Suprapubic skin (tissue), 4 donors: Measurements from ENCODE around the gene LIPI.
"Not testable (repeated sequence)": the region's sequence is repeated elsewhere in the genome, so short reads cannot be mapped to it uniquely, and the experiment has no call there.

Experiments used
- EP300 ChIP-seq: sonication (generic); formaldehyde crosslinking; IDR thresholded peaks from one replicate; pipeline ENCODE4 v1.6.1; 2017; ENCODE audit warnings: antibody characterized with exemption
- POLR2A ChIP-seq, 2 donors: fragments of 450-650 bp; IDR thresholded peaks; one replicate each; pipeline ENCODE4 v1.6.1; 2017; ENCODE audit warnings: antibody characterized with exemption in 2 of 2, mild to moderate bottlenecking in 2 of 2, moderate library complexity in 2 of 2
- POLR2AphosphoS5 ChIP-seq, 3 donors: sonication (generic); formaldehyde crosslinking; IDR thresholded peaks; one replicate each; pipeline ENCODE4 v1.6.1; 2017; ENCODE audit warnings: antibody characterized with exemption in 3 of 3
- TF ChIP-seq, protein P1 (sequence below), 2 donors: fragments of 200-600 bp in 1 of 2; fragments of 450-650 bp in 1 of 2; sonication (generic) in 1 of 2; IDR thresholded peaks; one replicate each; pipeline ENCODE4 v1.5.1; 2016 to 2019; ENCODE audit warnings: antibody characterized with exemption in 2 of 2, mild to moderate bottlenecking in 1 of 2, moderate library complexity in 1 of 2

GRCh38 chr21:14090184-14090583 lies 120.6 kb downstream of the LIPI start:
- TF ChIP-seq EP300; POLR2AphosphoS5 (IDR thresholded peaks at IDR 0.05); POLR2A (IDR thresholded peaks at IDR 0.05): not testable (repeated sequence)
- TF ChIP-seq, protein P1, sequence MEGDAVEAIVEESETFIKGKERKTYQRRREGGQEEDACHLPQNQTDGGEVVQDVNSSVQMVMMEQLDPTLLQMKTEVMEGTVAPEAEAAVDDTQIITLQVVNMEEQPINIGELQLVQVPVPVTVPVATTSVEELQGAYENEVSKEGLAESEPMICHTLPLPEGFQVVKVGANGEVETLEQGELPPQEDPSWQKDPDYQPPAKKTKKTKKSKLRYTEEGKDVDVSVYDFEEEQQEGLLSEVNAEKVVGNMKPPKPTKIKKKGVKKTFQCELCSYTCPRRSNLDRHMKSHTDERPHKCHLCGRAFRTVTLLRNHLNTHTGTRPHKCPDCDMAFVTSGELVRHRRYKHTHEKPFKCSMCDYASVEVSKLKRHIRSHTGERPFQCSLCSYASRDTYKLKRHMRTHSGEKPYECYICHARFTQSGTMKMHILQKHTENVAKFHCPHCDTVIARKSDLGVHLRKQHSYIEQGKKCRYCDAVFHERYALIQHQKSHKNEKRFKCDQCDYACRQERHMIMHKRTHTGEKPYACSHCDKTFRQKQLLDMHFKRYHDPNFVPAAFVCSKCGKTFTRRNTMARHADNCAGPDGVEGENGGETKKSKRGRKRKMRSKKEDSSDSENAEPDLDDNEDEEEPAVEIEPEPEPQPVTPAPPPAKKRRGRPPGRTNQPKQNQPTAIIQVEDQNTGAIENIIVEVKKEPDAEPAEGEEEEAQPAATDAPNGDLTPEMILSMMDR (IDR thresholded peaks at IDR 0.05) = not testable (repeated sequence)
